GM12864 (cell line): ENCODE results near the gene TMEM219.
A peak's percentile ranks its signal among the peaks of the same experiment; 100 is the strongest.
"Not testable (repeated sequence)": the region's sequence is repeated elsewhere in the genome, so short reads cannot be mapped to it uniquely, and the experiment has no call there.

Experiments used
- DNase-seq: peaks from one replicate; pipeline ENCODE4 v3.0.0-alpha.2; 2011; ENCODE audit warnings: low read depth
- H3K4me3 ChIP-seq: 2 replicates; pipeline ENCODE4 v1.5.1; 2011; ENCODE audit warnings: mild to moderate bottlenecking, low read depth, low read length, control low read depth
- CTCF ChIP-seq: IDR thresholded peaks from 2 replicates; pipeline ENCODE4 v1.5.1; 2011; ENCODE audit warnings: low read depth, mild to moderate bottlenecking, moderate library complexity, low read length, control low read depth, inconsistent platforms; ENCODE audit errors: missing control alignments

The TMEM219 gene

DNA sequence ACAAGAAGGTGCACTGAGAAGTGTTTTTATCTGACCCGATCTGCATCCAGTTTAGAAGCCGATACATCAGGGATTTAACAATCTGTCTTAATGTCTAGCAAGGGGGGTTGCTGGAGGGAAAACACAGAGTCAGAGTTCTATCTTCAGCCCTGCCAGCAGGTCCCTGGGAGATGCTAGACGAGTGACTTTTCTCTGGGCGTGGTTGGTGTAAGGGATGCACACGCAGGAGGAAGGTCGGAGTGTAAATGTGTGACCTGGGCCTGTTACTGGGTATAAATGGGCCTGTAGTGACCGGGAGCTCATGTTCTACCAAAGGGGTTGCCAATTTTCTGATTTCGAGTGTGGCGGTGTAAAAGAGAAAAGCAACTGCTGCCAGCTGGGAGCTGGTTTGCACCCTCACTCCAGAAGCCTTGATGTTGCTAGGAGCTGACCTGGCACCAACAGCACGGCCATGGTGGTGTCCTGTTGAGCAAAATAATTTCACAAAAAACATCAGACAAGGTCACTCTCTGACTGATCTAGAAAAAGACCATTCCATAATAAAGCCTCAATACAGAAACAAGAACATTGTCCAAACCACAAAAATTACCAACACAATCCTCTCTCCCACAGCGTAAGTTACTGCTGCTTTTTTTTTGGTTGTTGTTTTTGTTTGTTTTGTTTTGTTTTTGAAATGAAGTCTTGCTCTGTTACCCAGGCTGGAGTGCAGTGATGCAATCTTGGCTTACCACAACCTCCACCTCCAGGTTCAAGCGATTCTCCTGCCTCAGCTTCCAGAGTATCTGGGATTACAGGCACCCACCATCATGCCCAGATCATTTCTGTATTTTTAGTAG is 34.6 kb upstream of the TMEM219 start:
- no peak for TF ChIP-seq CTCF
- H3K4me3 ChIP-seq = peak overlapping the region; percentile 88; the same call in 1 of the 2 replicates
- no peak for DNase-seq

DNA sequence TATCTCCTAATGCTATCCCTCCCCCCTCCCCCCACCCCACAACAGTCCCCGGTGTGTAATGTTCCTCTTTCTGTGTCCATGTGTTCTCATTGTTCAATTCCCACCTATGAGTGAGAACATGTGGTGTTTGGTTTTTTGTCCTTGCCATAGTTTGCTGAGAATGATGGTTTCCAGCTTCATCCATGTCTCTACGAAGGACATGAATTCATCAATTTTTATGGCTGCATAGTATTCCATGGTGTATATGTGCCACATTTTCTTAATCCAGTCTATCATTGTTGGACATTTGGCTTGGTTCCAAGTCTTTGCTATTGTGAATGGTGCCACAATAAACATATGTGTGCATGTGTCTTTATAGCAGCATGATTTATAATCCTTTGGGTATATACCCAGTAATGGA is 30.1 kb upstream of the TMEM219 start:
- not testable (repeated sequence) for H3K4me3 ChIP-seq, DNase-seq

DNA sequence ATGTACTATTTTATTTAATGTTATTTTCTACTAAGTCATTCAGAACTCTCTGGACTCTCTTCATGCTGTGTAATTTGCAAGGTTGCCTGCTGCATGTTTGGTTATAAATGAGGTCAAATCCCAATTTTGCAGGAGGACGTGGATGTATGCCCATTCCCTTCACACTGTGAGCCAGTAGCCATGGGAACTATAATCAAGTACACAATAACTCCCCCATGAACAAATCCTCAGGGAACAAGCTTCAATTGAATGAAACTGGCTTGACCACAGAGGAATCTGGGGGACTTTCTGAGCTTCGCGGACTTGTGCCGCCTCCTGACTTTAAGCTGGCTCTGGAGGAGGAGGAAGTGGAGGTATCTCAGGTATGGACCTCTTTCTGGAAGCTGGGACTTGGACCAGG is 21.2 kb upstream of the TMEM219 start:
- no peak overlapping the region for H3K4me3 ChIP-seq
- TF ChIP-seq CTCF = no peak
- DNase-seq = no peak

- DNase-seq = no peak
- TF ChIP-seq CTCF = peak; percentile 11
- H3K4me3 ChIP-seq = no peak overlapping the region
Observed at GRCh38 chr16:29943846-29944799, 17.8 kb upstream of the TMEM219 start.

- no peak for TF ChIP-seq CTCF
- no peak for DNase-seq
- H3K4me3 ChIP-seq = no peak overlapping the region
Observed at GRCh38 chr16:29947897-29948296, 14.0 kb upstream of the TMEM219 start.

GRCh38 chr16:29950806-29951461 is 10.9 kb upstream of the TMEM219 start:
- TF ChIP-seq CTCF = no peak
- DNase-seq = no peak
- H3K4me3 ChIP-seq = no peak overlapping the region
